ENCODE measurements around the gene NUTM1. TPM values are rescaled to one million over a fixed set of nuclear protein-coding genes. Genes with fewer than 3 reads are reported as not detected.

Gene NUTM1
- total RNA-seq, 3 donors from 2014 or later (not counting 1 experiment from before 2014, with no cell fraction given) = not detected

DNA sequence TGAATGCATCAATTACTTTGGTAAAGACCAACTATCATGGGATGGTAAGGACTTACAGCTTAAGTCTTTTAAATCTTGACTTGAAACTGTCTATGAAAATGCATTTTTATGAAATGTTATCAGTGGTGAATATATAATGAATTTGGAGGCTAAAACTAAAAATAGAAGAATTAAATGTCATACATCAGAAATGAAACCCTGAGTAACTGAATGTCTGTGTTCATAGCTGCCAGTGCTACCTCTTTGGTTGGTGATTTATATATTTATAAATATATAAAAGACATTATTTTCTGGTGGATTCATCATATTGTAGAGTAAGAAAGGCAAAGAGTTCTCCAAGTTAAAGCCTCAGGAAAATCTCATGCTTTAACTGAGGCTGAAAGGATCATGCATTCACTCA is 17.7 kb upstream of the NUTM1 start:
- Mint-ChIP-seq H3K9me3 (no peaks in the 10 kb centered on the region), H3K36me3 (no peaks in the 10 kb centered on the region), H3K27me3 (ENCODE audit: low read depth in 2 of 2) (no peaks in the 10 kb centered on the region), H3K4me3 (no peak overlapping the region), H3K27ac (no peak overlapping the region), H3K4me1 (peaks cover 20% of the 10 kb centered on the region in 2 donors)
- no peaks in the 10 kb centered on the region for H3K9me3 ChIP-seq (ENCODE audit: control insufficient read depth, insufficient read depth, low read length)
- no peaks in the 10 kb centered on the region for H3K36me3 ChIP-seq (ENCODE audit: control insufficient read depth, insufficient read depth, low read length)
- H3K4me3 ChIP-seq (ENCODE audit: low read length) = no peak overlapping the region
- DNase-seq (no peak), ATAC-seq (no peak)
- intact Hi-C loops (cut with micrococcal nuclease) = no loop called here
- peaks cover 9% of the 10 kb centered on the region for H3K4me1 ChIP-seq (ENCODE audit: control insufficient read depth, insufficient read depth, low read length)
- no peak overlapping the region for H3K27ac ChIP-seq (ENCODE audit: low read length)
- TF ChIP-seq, protein P1, sequence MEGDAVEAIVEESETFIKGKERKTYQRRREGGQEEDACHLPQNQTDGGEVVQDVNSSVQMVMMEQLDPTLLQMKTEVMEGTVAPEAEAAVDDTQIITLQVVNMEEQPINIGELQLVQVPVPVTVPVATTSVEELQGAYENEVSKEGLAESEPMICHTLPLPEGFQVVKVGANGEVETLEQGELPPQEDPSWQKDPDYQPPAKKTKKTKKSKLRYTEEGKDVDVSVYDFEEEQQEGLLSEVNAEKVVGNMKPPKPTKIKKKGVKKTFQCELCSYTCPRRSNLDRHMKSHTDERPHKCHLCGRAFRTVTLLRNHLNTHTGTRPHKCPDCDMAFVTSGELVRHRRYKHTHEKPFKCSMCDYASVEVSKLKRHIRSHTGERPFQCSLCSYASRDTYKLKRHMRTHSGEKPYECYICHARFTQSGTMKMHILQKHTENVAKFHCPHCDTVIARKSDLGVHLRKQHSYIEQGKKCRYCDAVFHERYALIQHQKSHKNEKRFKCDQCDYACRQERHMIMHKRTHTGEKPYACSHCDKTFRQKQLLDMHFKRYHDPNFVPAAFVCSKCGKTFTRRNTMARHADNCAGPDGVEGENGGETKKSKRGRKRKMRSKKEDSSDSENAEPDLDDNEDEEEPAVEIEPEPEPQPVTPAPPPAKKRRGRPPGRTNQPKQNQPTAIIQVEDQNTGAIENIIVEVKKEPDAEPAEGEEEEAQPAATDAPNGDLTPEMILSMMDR (IDR thresholded peaks at IDR 0.05) = no peak
- no peaks in the 10 kb centered on the region for H3K27me3 ChIP-seq (ENCODE audit: control insufficient read depth, insufficient read depth, low read length)

DNA sequence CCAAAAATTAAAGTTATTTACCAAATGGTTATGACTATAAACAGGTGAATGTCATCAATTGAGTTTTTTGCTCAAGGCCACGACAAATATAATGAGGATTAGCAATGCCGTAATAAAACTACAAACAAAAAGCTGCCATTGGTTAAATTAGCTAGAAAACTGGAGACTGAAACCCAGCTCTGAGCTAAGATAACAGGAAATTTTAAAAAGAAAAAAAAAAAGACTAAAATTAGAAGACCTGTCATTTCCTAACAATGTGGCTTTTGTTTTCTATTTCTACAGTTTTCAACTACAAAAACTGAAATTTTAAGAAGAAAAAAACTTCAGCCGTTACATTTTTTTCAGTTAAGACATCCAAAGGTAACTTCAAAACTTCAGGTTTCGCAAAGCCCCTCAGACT is 15.2 kb upstream of the NUTM1 start:
- Mint-ChIP-seq H3K27me3 (ENCODE audit: low read depth in 2 of 2) (no peaks in the 10 kb centered on the region), H3K4me1 (peaks cover 27 to 37% of the 10 kb centered on the region in 2 donors), H3K36me3 (no peaks in the 10 kb centered on the region), H3K9me3 (no peaks in the 10 kb centered on the region), H3K4me3 (no peak overlapping the region), H3K27ac (no peak overlapping the region)
- DNase-seq (peak in 1 of 2 donors; percentile 21), ATAC-seq (no peak)
- H3K27me3 ChIP-seq (ENCODE audit: control insufficient read depth, insufficient read depth, low read length) = no peaks in the 10 kb centered on the region
- intact Hi-C loops (cut with micrococcal nuclease) = no loop called here
- peaks cover 24% of the 10 kb centered on the region for H3K4me1 ChIP-seq (ENCODE audit: control insufficient read depth, insufficient read depth, low read length)
- TF ChIP-seq, protein P1 (IDR thresholded peaks at IDR 0.05) = no peak
- WGBS (ENCODE audit: insufficient coverage) = 43% methylated on average over 2 of the region's 4 CpGs
- H3K9me3 ChIP-seq (ENCODE audit: control insufficient read depth, insufficient read depth, low read length) = no peaks in the 10 kb centered on the region
- H3K36me3 ChIP-seq (ENCODE audit: control insufficient read depth, insufficient read depth, low read length) = no peaks in the 10 kb centered on the region
- H3K4me3 ChIP-seq (ENCODE audit: low read length) = no peak overlapping the region
- H3K27ac ChIP-seq (ENCODE audit: low read length) = peak overlapping the region; percentile 38

GRCh38 chr15:34329006-34329405 is 14.1 kb upstream of the NUTM1 start:
- Histone ChIP-seq H3K27ac (ENCODE audit: low read length) (no peak overlapping the region), H3K27me3 (ENCODE audit: control insufficient read depth, insufficient read depth, low read length) (no peaks in the 10 kb centered on the region), H3K9me3 (ENCODE audit: control insufficient read depth, insufficient read depth, low read length) (no peaks in the 10 kb centered on the region), H3K36me3 (ENCODE audit: control insufficient read depth, insufficient read depth, low read length) (no peaks in the 10 kb centered on the region), H3K4me3 (ENCODE audit: low read length) (no peak overlapping the region), H3K4me1 (ENCODE audit: control insufficient read depth, insufficient read depth, low read length) (peaks cover 33% of the 10 kb centered on the region)
- ATAC-seq (no peak), DNase-seq (no peak)
- WGBS (ENCODE audit: insufficient coverage) = 83% methylated on average over 2 of the region's 2 CpGs
- Mint-ChIP-seq H3K4me3 (no peak overlapping the region), H3K27me3 (ENCODE audit: low read depth in 2 of 2) (no peaks in the 10 kb centered on the region), H3K36me3 (no peaks in the 10 kb centered on the region), H3K9me3 (no peaks in the 10 kb centered on the region), H3K4me1 (peaks cover 30 to 45% of the 10 kb centered on the region in 2 donors), H3K27ac (no peak overlapping the region)
- TF ChIP-seq, protein P1 (IDR thresholded peaks at IDR 0.05) = no peak
- intact Hi-C loops (cut with micrococcal nuclease) = no loop called here

- Mint-ChIP-seq H3K4me1 (peaks cover 43 to 58% of the 10 kb centered on the region in 2 donors), H3K27ac (peak overlapping the region in 1 of 2 donors; percentile 9), H3K4me3 (no peak overlapping the region), H3K9me3 (no peaks in the 10 kb centered on the region), H3K27me3 (ENCODE audit: low read depth in 2 of 2) (no peaks in the 10 kb centered on the region), H3K36me3 (no peaks in the 10 kb centered on the region)
- ATAC-seq = no peak
- Histone ChIP-seq H3K27ac (ENCODE audit: low read length) (no peak overlapping the region), H3K4me3 (ENCODE audit: low read length) (no peak overlapping the region), H3K36me3 (ENCODE audit: control insufficient read depth, insufficient read depth, low read length) (no peaks in the 10 kb centered on the region), H3K27me3 (ENCODE audit: control insufficient read depth, insufficient read depth, low read length) (no peaks in the 10 kb centered on the region), H3K9me3 (ENCODE audit: control insufficient read depth, insufficient read depth, low read length) (no peaks in the 10 kb centered on the region), H3K4me1 (ENCODE audit: control insufficient read depth, insufficient read depth, low read length) (peaks cover 33% of the 10 kb centered on the region)
- TF ChIP-seq, protein P1 (IDR thresholded peaks at IDR 0.05) = no peak
- no peak for DNase-seq
- intact Hi-C loops (cut with micrococcal nuclease) = no loop called here
- WGBS (ENCODE audit: insufficient coverage) = 96% methylated on average over 5 of the region's 5 CpGs
These were observed 12.8 kb upstream of the NUTM1 start for GRCh38 chr15:34330279-34330678.
